ENCODE results near the gene C16orf87. TPM values are rescaled to one million over a fixed set of nuclear protein-coding genes. Genes with fewer than 3 reads are reported as not detected.
A peak's percentile ranks its signal among the peaks of the same experiment; 100 is the strongest.

C16orf87 gene
- polyA plus RNA-seq, 3 donors, result 6.1 to 9.7 (median 7.6) TPM

GRCh38 chr16:46826631-46827030, 4.3 kb downstream of the C16orf87 start:
- Histone ChIP-seq H3K4me1 (ENCODE audit: control insufficient read depth in 1 of 2, insufficient read depth in 2 of 2, low read length in 2 of 2) (peaks cover 14 to 29% of the 10 kb centered on the region in 2 donors), H3K9me3 (replicated peaks in 1 of 2; ENCODE audit: control insufficient read depth in 1 of 2, insufficient read depth in 1 of 2, low read length in 2 of 2) (no peaks in the 10 kb centered on the region), H3K79me2 (ENCODE audit: insufficient read depth, low read length) (peaks cover 80% of the 10 kb centered on the region), H3K4me3 (replicated peaks in 1 of 3; ENCODE audit: low read depth in 2 of 3, low read length in 3 of 3) (no peak overlapping the region), H3K27me3 (ENCODE audit: control insufficient read depth in 2 of 2, insufficient read depth in 2 of 2, low read length in 2 of 2) (no peaks in the 10 kb centered on the region), H3K27ac (ENCODE audit: low read depth in 1 of 2, low read length in 2 of 2) (no peak overlapping the region), H3K36me3 (replicated peaks in 1 of 2; ENCODE audit: control insufficient read depth in 1 of 2, insufficient read depth in 2 of 2, low read length in 2 of 2) (peaks cover 0 to 12% of the 10 kb centered on the region in 2 donors), H3K9ac (ENCODE audit: insufficient read depth, low read length, poor library complexity, severe bottlenecking) (no peak overlapping the region), H2AFZ (ENCODE audit: insufficient read depth, low read depth, low read length, poor library complexity, severe bottlenecking) (no peak overlapping the region), H4K20me1 (ENCODE audit: insufficient read depth, low read length) (peaks cover 32% of the 10 kb centered on the region), H3K4me2 (replicated peaks; ENCODE audit: extremely low read depth, low read length, poor library complexity, severe bottlenecking) (no peak overlapping the region)
- TF ChIP-seq, protein P1, sequence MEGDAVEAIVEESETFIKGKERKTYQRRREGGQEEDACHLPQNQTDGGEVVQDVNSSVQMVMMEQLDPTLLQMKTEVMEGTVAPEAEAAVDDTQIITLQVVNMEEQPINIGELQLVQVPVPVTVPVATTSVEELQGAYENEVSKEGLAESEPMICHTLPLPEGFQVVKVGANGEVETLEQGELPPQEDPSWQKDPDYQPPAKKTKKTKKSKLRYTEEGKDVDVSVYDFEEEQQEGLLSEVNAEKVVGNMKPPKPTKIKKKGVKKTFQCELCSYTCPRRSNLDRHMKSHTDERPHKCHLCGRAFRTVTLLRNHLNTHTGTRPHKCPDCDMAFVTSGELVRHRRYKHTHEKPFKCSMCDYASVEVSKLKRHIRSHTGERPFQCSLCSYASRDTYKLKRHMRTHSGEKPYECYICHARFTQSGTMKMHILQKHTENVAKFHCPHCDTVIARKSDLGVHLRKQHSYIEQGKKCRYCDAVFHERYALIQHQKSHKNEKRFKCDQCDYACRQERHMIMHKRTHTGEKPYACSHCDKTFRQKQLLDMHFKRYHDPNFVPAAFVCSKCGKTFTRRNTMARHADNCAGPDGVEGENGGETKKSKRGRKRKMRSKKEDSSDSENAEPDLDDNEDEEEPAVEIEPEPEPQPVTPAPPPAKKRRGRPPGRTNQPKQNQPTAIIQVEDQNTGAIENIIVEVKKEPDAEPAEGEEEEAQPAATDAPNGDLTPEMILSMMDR (IDR thresholded peaks at IDR 0.05), result no peak
- peaks cover 27% of the 10 kb centered on the region for H3K4me1 Mint-ChIP-seq
- H3K9me3 Mint-ChIP-seq, result no peaks in the 10 kb centered on the region
- H3K27ac Mint-ChIP-seq, result no peak overlapping the region
- H3K36me3 Mint-ChIP-seq, result peaks cover 4 to 6% of the 10 kb centered on the region in 2 donors
- intact Hi-C loops (cut with micrococcal nuclease), result loop anchor here (5.0 kb wide), 2 partner anchors 34 to 636 kb away; partner anchors contain the start of genes ITFG1 (in 1 of the 2) and PHKB (in 1 of the 2)
- H3K27me3 Mint-ChIP-seq (ENCODE audit: low read depth in 3 of 3), result no peaks in the 10 kb centered on the region
- DNase-seq, result no peak
- WGBS (ENCODE audit: insufficient coverage), result no CpG with 5 or more reads among the region's 3 CpGs
- H3K4me3 Mint-ChIP-seq, result no peak overlapping the region

DNA sequence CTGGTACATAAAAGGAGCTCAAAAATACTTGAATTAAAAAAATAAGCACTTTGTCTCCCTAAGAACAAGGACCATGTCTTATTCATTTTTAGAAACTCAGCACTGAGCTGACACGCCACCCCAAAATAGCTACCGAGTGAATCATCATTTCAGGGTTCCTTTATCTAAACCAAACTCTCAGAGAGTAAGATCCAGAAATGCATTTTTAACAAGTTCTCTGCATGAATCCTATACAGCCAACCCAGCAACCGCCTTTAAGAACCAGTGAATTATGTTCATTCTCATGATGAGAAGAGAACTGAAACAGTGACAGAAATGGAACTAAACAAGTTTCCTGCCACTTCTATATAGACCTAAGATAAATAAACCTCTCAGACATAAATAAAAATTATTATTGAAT, 8.7 kb downstream of the C16orf87 start:
- Mint-ChIP-seq H3K4me1 (peaks cover 9% of the 10 kb centered on the region), H3K27me3 (ENCODE audit: low read depth in 3 of 3) (no peaks in the 10 kb centered on the region), H3K9me3 (no peaks in the 10 kb centered on the region), H3K36me3 (peaks cover 8 to 13% of the 10 kb centered on the region in 2 donors), H3K27ac (no peak overlapping the region), H3K4me3 (no peak overlapping the region)
- Histone ChIP-seq H3K4me2 (replicated peaks; ENCODE audit: extremely low read depth, low read length, poor library complexity, severe bottlenecking) (no peak overlapping the region), H3K4me3 (replicated peaks in 1 of 3; ENCODE audit: low read depth in 2 of 3, low read length in 3 of 3) (no peak overlapping the region), H3K27me3 (ENCODE audit: control insufficient read depth in 2 of 2, insufficient read depth in 2 of 2, low read length in 2 of 2) (no peaks in the 10 kb centered on the region), H3K36me3 (replicated peaks in 1 of 2; ENCODE audit: control insufficient read depth in 1 of 2, insufficient read depth in 2 of 2, low read length in 2 of 2) (peaks cover 0 to 13% of the 10 kb centered on the region in 2 donors), H3K9me3 (replicated peaks in 1 of 2; ENCODE audit: control insufficient read depth in 1 of 2, insufficient read depth in 1 of 2, low read length in 2 of 2) (no peaks in the 10 kb centered on the region), H3K9ac (ENCODE audit: insufficient read depth, low read length, poor library complexity, severe bottlenecking) (no peak overlapping the region), H2AFZ (ENCODE audit: insufficient read depth, low read depth, low read length, poor library complexity, severe bottlenecking) (no peak overlapping the region), H3K4me1 (ENCODE audit: control insufficient read depth in 1 of 2, insufficient read depth in 2 of 2, low read length in 2 of 2) (peaks cover 5 to 14% of the 10 kb centered on the region in 2 donors), H4K20me1 (ENCODE audit: insufficient read depth, low read length) (peaks cover 43% of the 10 kb centered on the region), H3K27ac (ENCODE audit: low read depth in 1 of 2, low read length in 2 of 2) (peak overlapping the region in 1 of 2 donors; percentile 32), H3K79me2 (ENCODE audit: insufficient read depth, low read length) (peaks cover 80% of the 10 kb centered on the region)
- 44% methylated on average over 2 of the region's 3 CpGs for WGBS (ENCODE audit: insufficient coverage)
- no peak for DNase-seq
- TF ChIP-seq, protein P1 (IDR thresholded peaks at IDR 0.05), result no peak
- intact Hi-C loops (cut with micrococcal nuclease), result no loop called here
